ENCODE data around the gene TREH. TPM values are rescaled to one million over a fixed set of nuclear protein-coding genes. Genes with fewer than 3 reads are reported as not detected.
A peak's percentile ranks its signal among the peaks of the same experiment; 100 is the strongest.

TREH gene
- total and polyA plus RNA-seq, 2 donors from 2014 or later = 1.0 to 10.2 TPM

DNA sequence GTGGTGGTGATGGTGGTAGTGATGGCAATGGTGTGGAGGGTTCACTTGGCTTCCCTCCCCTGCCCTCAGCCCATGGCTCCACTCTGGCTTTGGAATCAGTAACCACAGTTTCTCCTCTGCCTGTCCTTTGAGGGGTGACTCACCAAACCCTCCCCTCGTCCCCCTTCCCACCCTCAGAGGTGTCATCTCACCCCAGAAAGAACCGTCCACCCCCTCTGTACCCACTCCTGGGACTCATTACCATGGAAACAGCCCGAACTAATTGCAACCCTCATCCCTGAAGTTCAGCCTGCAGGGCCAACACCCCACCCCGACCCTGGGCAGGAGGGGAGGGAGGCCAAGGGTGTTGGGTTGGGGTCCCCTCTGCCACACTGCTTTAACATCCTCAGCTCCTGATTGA is 45.5 kb downstream of the TREH start:
- Histone ChIP-seq H3K9ac (ENCODE audit: low read length in 3 of 3) (no peak overlapping the region), H3K4me1 (ENCODE audit: control insufficient read depth in 2 of 3, insufficient read depth in 2 of 3, low read depth in 1 of 3, low read length in 3 of 3) (peaks cover 2 to 15% (median 13%) of the 10 kb centered on the region in 3 donors), H3K4me3 (ENCODE audit: low read length in 3 of 3) (peak overlapping the region in 1 of 3 donors; percentile 6), H3K27ac (ENCODE audit: low read depth in 2 of 2, low read length in 2 of 2) (peak overlapping the region; percentile 37 to 60), H3K27me3 (ENCODE audit: control insufficient read depth, insufficient read depth, low read length) (no peaks in the 10 kb centered on the region), H3K9me3 (ENCODE audit: control insufficient read depth in 2 of 3, insufficient read depth in 1 of 3, low read length in 3 of 3) (no peaks in the 10 kb centered on the region), H3K36me3 (ENCODE audit: control insufficient read depth in 2 of 3, insufficient read depth in 3 of 3, low read length in 3 of 3) (peaks cover 7 to 32% (median 10%) of the 10 kb centered on the region in 3 donors)
- DNase-seq (peak in 1 of 5 donors; percentile 57), FAIRE-seq (no peak)
- intact Hi-C loops (cut with DNase I) = no loop called here
- TF ChIP-seq, protein P1, sequence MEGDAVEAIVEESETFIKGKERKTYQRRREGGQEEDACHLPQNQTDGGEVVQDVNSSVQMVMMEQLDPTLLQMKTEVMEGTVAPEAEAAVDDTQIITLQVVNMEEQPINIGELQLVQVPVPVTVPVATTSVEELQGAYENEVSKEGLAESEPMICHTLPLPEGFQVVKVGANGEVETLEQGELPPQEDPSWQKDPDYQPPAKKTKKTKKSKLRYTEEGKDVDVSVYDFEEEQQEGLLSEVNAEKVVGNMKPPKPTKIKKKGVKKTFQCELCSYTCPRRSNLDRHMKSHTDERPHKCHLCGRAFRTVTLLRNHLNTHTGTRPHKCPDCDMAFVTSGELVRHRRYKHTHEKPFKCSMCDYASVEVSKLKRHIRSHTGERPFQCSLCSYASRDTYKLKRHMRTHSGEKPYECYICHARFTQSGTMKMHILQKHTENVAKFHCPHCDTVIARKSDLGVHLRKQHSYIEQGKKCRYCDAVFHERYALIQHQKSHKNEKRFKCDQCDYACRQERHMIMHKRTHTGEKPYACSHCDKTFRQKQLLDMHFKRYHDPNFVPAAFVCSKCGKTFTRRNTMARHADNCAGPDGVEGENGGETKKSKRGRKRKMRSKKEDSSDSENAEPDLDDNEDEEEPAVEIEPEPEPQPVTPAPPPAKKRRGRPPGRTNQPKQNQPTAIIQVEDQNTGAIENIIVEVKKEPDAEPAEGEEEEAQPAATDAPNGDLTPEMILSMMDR (IDR thresholded peaks at IDR 0.05; ENCODE audit: borderline replicate concordance, extremely low read depth, insufficient read depth) = no peak

DNA sequence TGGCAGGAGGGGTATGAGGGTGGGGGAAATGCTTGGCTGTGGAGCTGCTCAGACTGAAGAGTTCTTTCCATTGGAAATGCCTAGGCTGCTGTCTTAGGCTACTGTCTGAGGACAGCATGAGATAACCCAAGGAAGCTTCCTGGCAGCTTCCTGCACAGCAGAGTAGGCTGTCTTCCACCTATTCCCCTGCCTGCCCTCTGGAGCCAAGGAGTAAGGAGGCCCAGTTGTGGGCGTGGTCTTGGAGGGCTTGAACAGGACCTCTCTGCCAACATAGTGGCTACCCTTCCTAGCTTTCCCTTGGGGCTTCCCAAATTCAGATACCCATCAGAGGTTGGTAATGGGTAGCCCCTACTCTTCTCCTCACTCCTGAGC is 46.1 kb downstream of the TREH start:
- no peaks in the 10 kb centered on the region for H3K9me3 ChIP-seq (ENCODE audit: control insufficient read depth in 2 of 3, insufficient read depth in 1 of 3, low read length in 3 of 3)
- FAIRE-seq = no peak
- H3K4me1 ChIP-seq (ENCODE audit: control insufficient read depth in 2 of 3, insufficient read depth in 2 of 3, low read depth in 1 of 3, low read length in 3 of 3) = peaks cover 2 to 15% (median 13%) of the 10 kb centered on the region in 3 donors
- no peak for DNase-seq
- no peak overlapping the region for H3K4me3 ChIP-seq (ENCODE audit: low read length in 3 of 3)
- H3K27me3 ChIP-seq (ENCODE audit: control insufficient read depth, insufficient read depth, low read length) = no peaks in the 10 kb centered on the region
- intact Hi-C loops (cut with DNase I) = no loop called here
- H3K36me3 ChIP-seq (ENCODE audit: control insufficient read depth in 2 of 3, insufficient read depth in 3 of 3, low read length in 3 of 3) = peaks cover 10 to 39% (median 16%) of the 10 kb centered on the region in 3 donors
- no peak overlapping the region for H3K27ac ChIP-seq (ENCODE audit: low read depth in 2 of 2, low read length in 2 of 2)
- H3K9ac ChIP-seq (ENCODE audit: low read length in 3 of 3) = no peak overlapping the region
- TF ChIP-seq, protein P1 (IDR thresholded peaks at IDR 0.05; ENCODE audit: borderline replicate concordance, extremely low read depth, insufficient read depth) = no peak

DNA sequence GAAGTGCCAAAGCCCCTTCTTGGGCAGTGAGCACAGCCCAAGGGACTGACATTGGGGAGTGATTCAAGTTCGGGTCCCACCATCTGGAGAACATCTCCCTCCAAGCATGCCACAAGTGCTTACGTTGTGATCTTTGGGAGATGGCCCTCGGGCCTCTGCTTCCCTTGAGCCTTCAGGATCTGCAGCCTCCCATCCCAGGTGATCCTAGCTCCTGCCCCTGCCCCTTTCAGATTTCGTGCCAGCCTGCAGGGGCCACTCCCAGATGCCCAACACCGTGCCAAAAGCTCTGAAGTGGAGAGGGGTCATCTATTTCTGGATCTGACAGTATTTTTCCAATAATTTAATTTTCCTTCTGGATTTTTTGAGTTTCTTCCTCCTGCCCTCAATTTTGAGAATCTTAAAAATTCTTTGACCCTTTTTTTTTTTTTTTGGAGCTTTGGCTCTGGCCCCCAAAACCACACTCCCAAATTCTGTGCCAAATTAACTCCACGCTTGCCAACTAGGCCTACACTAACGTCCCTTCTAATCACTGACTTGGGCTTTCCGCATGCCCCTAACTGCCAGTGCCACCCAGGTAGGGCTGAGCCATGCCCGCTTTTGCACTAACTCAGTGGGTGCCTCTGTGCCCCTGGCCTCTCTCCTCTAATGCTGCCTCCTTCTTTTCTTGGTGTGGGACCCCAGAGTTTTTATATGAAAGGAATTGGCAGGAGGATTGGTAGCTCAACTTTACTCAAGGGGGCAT is 46.7 kb downstream of the TREH start:
- no peak for DNase-seq
- TF ChIP-seq, protein P1 (IDR thresholded peaks at IDR 0.05; ENCODE audit: borderline replicate concordance, extremely low read depth, insufficient read depth) = no peak
- H3K27ac ChIP-seq (ENCODE audit: low read depth in 2 of 2, low read length in 2 of 2) = no peak overlapping the region
- no peak overlapping the region for H3K9ac ChIP-seq (ENCODE audit: low read length in 3 of 3)
- H3K4me3 ChIP-seq (ENCODE audit: low read length in 3 of 3) = no peak overlapping the region
- H3K27me3 ChIP-seq (ENCODE audit: control insufficient read depth, insufficient read depth, low read length) = no peaks in the 10 kb centered on the region
- peaks cover 10 to 42% (median 18%) of the 10 kb centered on the region in 3 donors for H3K36me3 ChIP-seq (ENCODE audit: control insufficient read depth in 2 of 3, insufficient read depth in 3 of 3, low read length in 3 of 3)
- H3K4me1 ChIP-seq (ENCODE audit: control insufficient read depth in 2 of 3, insufficient read depth in 2 of 3, low read depth in 1 of 3, low read length in 3 of 3) = peaks cover 2 to 15% (median 13%) of the 10 kb centered on the region in 3 donors
- no peak for FAIRE-seq
- H3K9me3 ChIP-seq (ENCODE audit: control insufficient read depth in 2 of 3, insufficient read depth in 1 of 3, low read length in 3 of 3) = no peaks in the 10 kb centered on the region
- intact Hi-C loops (cut with DNase I) = no loop called here

All from kidney (tissue), 14 donors.